GM18907 (cell line): ENCODE measurements around the gene SSUH2.

Experiments
- ATAC-seq: cut with Tn5 transposase; IDR thresholded peaks from one replicate; pipeline ENCODE4 v1.9.1; 2021; ENCODE audit warnings: mild to moderate bottlenecking, moderate library complexity; ENCODE audit not compliant: unreplicated experiment

SSUH2 gene

GRCh38 chr3:8618950-8619349 lies 25.6 kb downstream of the SSUH2 start:
- no peak for ATAC-seq

GRCh38 chr3:8617921-8618320 lies 26.7 kb downstream of the SSUH2 start:
- no peak for ATAC-seq

- no peak for ATAC-seq
Observed at GRCh38 chr3:8610951-8611350, 33.6 kb downstream of the SSUH2 start.

GRCh38 chr3:8608791-8609467 lies 35.7 kb downstream of the SSUH2 start:
- no peak for ATAC-seq

GRCh38 chr3:8608041-8608790 lies 36.4 kb downstream of the SSUH2 start:
- no peak for ATAC-seq

- no peak for ATAC-seq
Observed at GRCh38 chr3:8607234-8608040, 37.2 kb downstream of the SSUH2 start.

GRCh38 chr3:8606701-8607231 lies 37.8 kb downstream of the SSUH2 start:
- no peak for ATAC-seq

GRCh38 chr3:8604988-8605387 lies 39.6 kb downstream of the SSUH2 start:
- no peak for ATAC-seq

- no peak for ATAC-seq
Observed at GRCh38 chr3:8604006-8604405, 40.6 kb downstream of the SSUH2 start.

- no peak for ATAC-seq
Observed at GRCh38 chr3:8603115-8603710, 41.4 kb downstream of the SSUH2 start.

- no peak for ATAC-seq
Observed at GRCh38 chr3:8600457-8600856, 44.1 kb downstream of the SSUH2 start.

GRCh38 chr3:8599146-8599545 lies 45.5 kb downstream of the SSUH2 start:
- ATAC-seq, result no peak

GRCh38 chr3:8597219-8597853 lies 47.3 kb downstream of the SSUH2 start:
- no peak for ATAC-seq

GRCh38 chr3:8596321-8597218 lies 48.0 kb downstream of the SSUH2 start:
- ATAC-seq, result no peak

GRCh38 chr3:8595695-8596115 lies 48.9 kb downstream of the SSUH2 start:
- ATAC-seq, result no peak

GRCh38 chr3:8595252-8595651 lies 49.3 kb downstream of the SSUH2 start:
- ATAC-seq, result no peak

- ATAC-seq, result no peak
Observed at GRCh38 chr3:8593021-8593827, 51.4 kb downstream of the SSUH2 start.

- no peak for ATAC-seq
Observed at GRCh38 chr3:8589880-8590556, 54.6 kb downstream of the SSUH2 start.
